ENCODE measurements around the gene OR10R2.

DNA sequence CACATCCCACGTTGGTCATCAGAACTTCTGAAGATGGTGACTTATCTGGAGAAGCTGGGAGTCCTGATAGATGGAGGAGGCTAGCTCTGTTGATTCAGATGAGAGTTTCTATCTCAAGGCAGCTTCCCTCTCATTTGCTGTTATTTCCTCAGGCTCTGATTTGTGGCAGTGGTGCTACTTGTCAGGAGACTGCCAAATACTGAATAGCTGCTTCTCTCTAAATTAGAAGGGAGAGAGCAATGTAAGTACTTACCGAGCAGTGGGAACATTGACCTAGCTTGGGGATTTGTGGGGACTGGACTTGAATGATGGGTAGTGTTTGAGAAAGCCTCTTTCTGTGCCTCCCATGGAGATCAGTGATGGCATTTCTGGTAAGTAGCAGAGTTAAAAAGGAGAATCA, 10.5 kb upstream of the OR10R2 start, which contains the start of gene OR10K1:
- TF ChIP-seq CTCF (IDR thresholded peaks at IDR 0.05) (no peak), POLR2A (IDR thresholded peaks at IDR 0.05) (no peak)
